WTC11 (cell line): ENCODE results near the gene TSPAN5. TPM values are rescaled to one million over a fixed set of nuclear protein-coding genes. Genes with fewer than 3 reads are reported as not detected.

Experiments
- ATAC-seq: fragments of 200-7000 bp; cut with Tn5 transposase; 2 replicates; pipeline ENCODE4 v1.10.0; 2021; ENCODE audit warnings: mild to moderate bottlenecking, moderate library complexity
- CTCF ChIA-PET: fragments of 300-600 bp; sonication (Branson Sonifier 250); formaldehyde crosslinking; loops from one replicate; lab custom pipeline; 2021; ENCODE audit warnings: antibody characterized with exemption; lab: Charles Lee
- POLR2A ChIA-PET: fragments of 350-600 bp; sonication (Branson Sonifier 250); formaldehyde crosslinking; loops from one replicate; lab custom pipeline; 2021; ENCODE audit warnings: antibody characterized with exemption; lab: Charles Lee
- DNase-seq: peaks from one replicate; pipeline ENCODE4 v3.0.0; 2021; ENCODE audit warnings: low spot score
- H3K27ac Mint-ChIP-seq: 2 replicates; pipeline ENCODE4 v1.8.0; 2021; ENCODE audit warnings: mixed read lengths
- H3K27me3 Mint-ChIP-seq: 2 replicates; pipeline ENCODE4 v1.8.0; 2021; ENCODE audit warnings: low read depth, mild to moderate bottlenecking, moderate library complexity, mixed read lengths
- H3K36me3 Mint-ChIP-seq: 2 replicates; pipeline ENCODE4 v1.8.0; 2021; ENCODE audit warnings: mixed read lengths
- H3K4me1 Mint-ChIP-seq: 2 replicates; pipeline ENCODE4 v1.8.0; 2022; ENCODE audit warnings: mixed read lengths
- H3K4me3 Mint-ChIP-seq: 2 replicates; pipeline ENCODE4 v1.8.0; 2021; ENCODE audit warnings: mild to moderate bottlenecking, moderate library complexity, mixed read lengths
- H3K9me3 Mint-ChIP-seq: 2 replicates; pipeline ENCODE4 v1.8.0; 2021; ENCODE audit warnings: mixed read lengths
- CBFB ChIP-seq: sonication (generic); formaldehyde crosslinking; IDR thresholded peaks from 2 replicates; pipeline ENCODE4 v1.8.1; 2022; ENCODE audit warnings: mild to moderate bottlenecking, low read depth, missing genetic modification reagents
- GABPB1 ChIP-seq: sonication (generic); formaldehyde crosslinking; IDR thresholded peaks from 2 replicates; pipeline ENCODE4 v1.8.1; 2023; ENCODE audit warnings: mild to moderate bottlenecking, missing genetic modification reagents
- GRHL2 ChIP-seq: fragments of 250-450 bp; sonication (Bioruptor Pico); IDR thresholded peaks from 2 replicates; pipeline ENCODE4 v1.8.0; 2022; ENCODE audit warnings: mild to moderate bottlenecking, moderate library complexity; ENCODE audit not compliant: insufficient replicate concordance, severe bottlenecking
- HMGA2 ChIP-seq: fragments of 250-450 bp; sonication (Bioruptor Pico); IDR thresholded peaks from 2 replicates; pipeline ENCODE4 v1.4.0; 2021; ENCODE audit warnings: mild to moderate bottlenecking, moderate library complexity
- MYBL2 ChIP-seq: sonication (generic); formaldehyde crosslinking; IDR thresholded peaks from 2 replicates; pipeline ENCODE4 v1.8.1; 2023; ENCODE audit warnings: mild to moderate bottlenecking, moderate library complexity, missing genetic modification reagents
- SP1 ChIP-seq: sonication (generic); formaldehyde crosslinking; conservative IDR thresholded peaks from 2 replicates; pipeline ENCODE4 v1.8.1; 2022; ENCODE audit warnings: missing genetic modification reagents
- TCF7 ChIP-seq: sonication (generic); formaldehyde crosslinking; IDR thresholded peaks from 2 replicates; pipeline ENCODE4 v1.8.0; 2022; ENCODE audit warnings: mild to moderate bottlenecking, low read depth, missing genetic modification reagents, moderate library complexity
- TEAD1 ChIP-seq: sonication (generic); formaldehyde crosslinking; IDR thresholded peaks from 2 replicates; pipeline ENCODE4 v1.8.0; 2022; ENCODE audit warnings: mild to moderate bottlenecking, missing genetic modification reagents
- ZNF121 ChIP-seq: sonication (generic); formaldehyde crosslinking; IDR thresholded peaks from 2 replicates; pipeline ENCODE4 v1.8.0; 2023; ENCODE audit warnings: missing genetic modification reagents
- ZNF219 ChIP-seq: sonication (generic); formaldehyde crosslinking; IDR thresholded peaks from 2 replicates; pipeline ENCODE4 v1.8.0; 2023; ENCODE audit warnings: missing genetic modification reagents, mild to moderate bottlenecking, borderline replicate concordance
- ZNF396 ChIP-seq: fragments of 250-450 bp; sonication (Bioruptor Pico); IDR thresholded peaks from 2 replicates; pipeline ENCODE4 v1.8.0; 2021; ENCODE audit warnings: mild to moderate bottlenecking, moderate library complexity, borderline replicate concordance
- total RNA-seq: library from RNA; stranded (reverse); gene quantifications from 3 replicates; pipeline ENCODE4 v1.2.3, GENCODE V29; 2021
- TF ChIP-seq, protein P1 (sequence below): sonication (generic); formaldehyde crosslinking; conservative IDR thresholded peaks from 2 replicates; pipeline ENCODE4 v1.8.1; 2023; ENCODE audit warnings: mild to moderate bottlenecking, low read depth, missing genetic modification reagents, moderate library complexity
- TF ChIP-seq, protein P2 (sequence below): fragments of 250-450 bp; sonication (Bioruptor Pico); IDR thresholded peaks from 2 replicates; pipeline ENCODE4 v1.9.0; 2021; ENCODE audit warnings: mild to moderate bottlenecking
- TF ChIP-seq, protein P3 (sequence below): sonication (generic); formaldehyde crosslinking; IDR thresholded peaks from 2 replicates; pipeline ENCODE4 v1.8.1; 2022; ENCODE audit warnings: low read depth, missing genetic modification reagents, borderline replicate concordance
- TF ChIP-seq, protein P4 (sequence below): sonication (generic); formaldehyde crosslinking; IDR thresholded peaks from 2 replicates; pipeline ENCODE4 v1.8.0; 2023; ENCODE audit warnings: missing genetic modification reagents, mild to moderate bottlenecking, borderline replicate concordance
- TF ChIP-seq, protein P5 (sequence below): sonication (generic); formaldehyde crosslinking; IDR thresholded peaks from 2 replicates; pipeline ENCODE4 v1.8.1; 2022; ENCODE audit warnings: low read depth, mild to moderate bottlenecking, moderate library complexity, missing genetic modification reagents, borderline replicate concordance
- TF ChIP-seq, protein P6 (sequence below): sonication (generic); formaldehyde crosslinking; IDR thresholded peaks from 2 replicates; pipeline ENCODE4 v1.8.1; 2023; ENCODE audit warnings: mild to moderate bottlenecking, missing genetic modification reagents, moderate library complexity
- TF ChIP-seq, protein P7 (sequence below): fragments of 200-600 bp; IDR thresholded peaks from 2 replicates; pipeline ENCODE4 v1.8.0; 2022; ENCODE audit warnings: antibody characterized with exemption
- TF ChIP-seq, protein P8 (sequence below): sonication (generic); formaldehyde crosslinking; IDR thresholded peaks from 2 replicates; pipeline ENCODE4 v1.8.0; 2022; ENCODE audit warnings: missing genetic modification reagents

TSPAN5 gene
- total RNA-seq, 1 experiment from 2014 or later: 22.7 TPM

DNA sequence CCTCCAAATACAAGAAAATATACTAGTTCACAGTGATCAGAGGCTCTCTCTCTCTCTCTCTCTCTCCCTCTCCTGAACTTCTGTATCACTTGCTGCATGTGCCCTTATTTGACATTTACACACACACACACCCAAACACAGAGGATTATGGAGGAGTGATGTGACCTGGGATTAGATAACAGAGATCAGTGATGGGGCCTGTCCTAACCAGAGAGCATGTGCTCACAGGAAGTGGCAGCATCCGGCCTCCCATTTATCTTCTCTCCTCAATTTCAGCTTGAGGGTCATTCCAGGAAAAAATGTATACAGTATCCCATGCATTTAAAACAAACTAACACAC, 143.0 kb downstream of the TSPAN5 start:
- Mint-ChIP-seq H3K9me3 (peaks cover 11% of the 10 kb centered on the region), H3K27ac (peak overlapping the region; percentile 19; the same call in 1 of the 2 replicates), H3K4me1 (peaks cover 58% of the 10 kb centered on the region), H3K4me3 (no peak overlapping the region), H3K36me3 (peaks cover 13% of the 10 kb centered on the region), H3K27me3 (no peaks in the 10 kb centered on the region)
- CTCF ChIA-PET: interaction anchor here (1.0 kb wide), 1 partner anchor 20 kb away, joined by 3 read pairs; no protein-coding TSS in a partner anchor
- DNase-seq (no peak), ATAC-seq (no peak; the same call in 1 of the 2 replicates)
- POLR2A ChIA-PET: no interaction called here
- TF ChIP-seq, protein P1, sequence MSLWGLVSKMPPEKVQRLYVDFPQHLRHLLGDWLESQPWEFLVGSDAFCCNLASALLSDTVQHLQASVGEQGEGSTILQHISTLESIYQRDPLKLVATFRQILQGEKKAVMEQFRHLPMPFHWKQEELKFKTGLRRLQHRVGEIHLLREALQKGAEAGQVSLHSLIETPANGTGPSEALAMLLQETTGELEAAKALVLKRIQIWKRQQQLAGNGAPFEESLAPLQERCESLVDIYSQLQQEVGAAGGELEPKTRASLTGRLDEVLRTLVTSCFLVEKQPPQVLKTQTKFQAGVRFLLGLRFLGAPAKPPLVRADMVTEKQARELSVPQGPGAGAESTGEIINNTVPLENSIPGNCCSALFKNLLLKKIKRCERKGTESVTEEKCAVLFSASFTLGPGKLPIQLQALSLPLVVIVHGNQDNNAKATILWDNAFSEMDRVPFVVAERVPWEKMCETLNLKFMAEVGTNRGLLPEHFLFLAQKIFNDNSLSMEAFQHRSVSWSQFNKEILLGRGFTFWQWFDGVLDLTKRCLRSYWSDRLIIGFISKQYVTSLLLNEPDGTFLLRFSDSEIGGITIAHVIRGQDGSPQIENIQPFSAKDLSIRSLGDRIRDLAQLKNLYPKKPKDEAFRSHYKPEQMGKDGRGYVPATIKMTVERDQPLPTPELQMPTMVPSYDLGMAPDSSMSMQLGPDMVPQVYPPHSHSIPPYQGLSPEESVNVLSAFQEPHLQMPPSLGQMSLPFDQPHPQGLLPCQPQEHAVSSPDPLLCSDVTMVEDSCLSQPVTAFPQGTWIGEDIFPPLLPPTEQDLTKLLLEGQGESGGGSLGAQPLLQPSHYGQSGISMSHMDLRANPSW (CRISPR knock-in tag): no peak
- TF ChIP-seq ZNF396 (CRISPR knock-in tag) (no peak), SP1 (CRISPR knock-in tag) (no peak), TCF7 (CRISPR knock-in tag) (no peak), CBFB (CRISPR knock-in tag) (no peak), HMGA2 (no peak), ZNF121 (CRISPR knock-in tag) (no peak), GABPB1 (no peak), ZNF219 (no peak), MYBL2 (CRISPR knock-in tag) (no peak), GRHL2 (CRISPR knock-in tag) (no peak), TEAD1 (CRISPR knock-in tag) (no peak)
- TF ChIP-seq, protein P2, sequence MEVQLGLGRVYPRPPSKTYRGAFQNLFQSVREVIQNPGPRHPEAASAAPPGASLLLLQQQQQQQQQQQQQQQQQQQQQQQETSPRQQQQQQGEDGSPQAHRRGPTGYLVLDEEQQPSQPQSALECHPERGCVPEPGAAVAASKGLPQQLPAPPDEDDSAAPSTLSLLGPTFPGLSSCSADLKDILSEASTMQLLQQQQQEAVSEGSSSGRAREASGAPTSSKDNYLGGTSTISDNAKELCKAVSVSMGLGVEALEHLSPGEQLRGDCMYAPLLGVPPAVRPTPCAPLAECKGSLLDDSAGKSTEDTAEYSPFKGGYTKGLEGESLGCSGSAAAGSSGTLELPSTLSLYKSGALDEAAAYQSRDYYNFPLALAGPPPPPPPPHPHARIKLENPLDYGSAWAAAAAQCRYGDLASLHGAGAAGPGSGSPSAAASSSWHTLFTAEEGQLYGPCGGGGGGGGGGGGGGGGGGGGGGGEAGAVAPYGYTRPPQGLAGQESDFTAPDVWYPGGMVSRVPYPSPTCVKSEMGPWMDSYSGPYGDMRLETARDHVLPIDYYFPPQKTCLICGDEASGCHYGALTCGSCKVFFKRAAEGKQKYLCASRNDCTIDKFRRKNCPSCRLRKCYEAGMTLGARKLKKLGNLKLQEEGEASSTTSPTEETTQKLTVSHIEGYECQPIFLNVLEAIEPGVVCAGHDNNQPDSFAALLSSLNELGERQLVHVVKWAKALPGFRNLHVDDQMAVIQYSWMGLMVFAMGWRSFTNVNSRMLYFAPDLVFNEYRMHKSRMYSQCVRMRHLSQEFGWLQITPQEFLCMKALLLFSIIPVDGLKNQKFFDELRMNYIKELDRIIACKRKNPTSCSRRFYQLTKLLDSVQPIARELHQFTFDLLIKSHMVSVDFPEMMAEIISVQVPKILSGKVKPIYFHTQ: no peak
- TF ChIP-seq, protein P3, sequence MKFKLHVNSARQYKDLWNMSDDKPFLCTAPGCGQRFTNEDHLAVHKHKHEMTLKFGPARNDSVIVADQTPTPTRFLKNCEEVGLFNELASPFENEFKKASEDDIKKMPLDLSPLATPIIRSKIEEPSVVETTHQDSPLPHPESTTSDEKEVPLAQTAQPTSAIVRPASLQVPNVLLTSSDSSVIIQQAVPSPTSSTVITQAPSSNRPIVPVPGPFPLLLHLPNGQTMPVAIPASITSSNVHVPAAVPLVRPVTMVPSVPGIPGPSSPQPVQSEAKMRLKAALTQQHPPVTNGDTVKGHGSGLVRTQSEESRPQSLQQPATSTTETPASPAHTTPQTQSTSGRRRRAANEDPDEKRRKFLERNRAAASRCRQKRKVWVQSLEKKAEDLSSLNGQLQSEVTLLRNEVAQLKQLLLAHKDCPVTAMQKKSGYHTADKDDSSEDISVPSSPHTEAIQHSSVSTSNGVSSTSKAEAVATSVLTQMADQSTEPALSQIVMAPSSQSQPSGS: no peak
- TF ChIP-seq, protein P4, sequence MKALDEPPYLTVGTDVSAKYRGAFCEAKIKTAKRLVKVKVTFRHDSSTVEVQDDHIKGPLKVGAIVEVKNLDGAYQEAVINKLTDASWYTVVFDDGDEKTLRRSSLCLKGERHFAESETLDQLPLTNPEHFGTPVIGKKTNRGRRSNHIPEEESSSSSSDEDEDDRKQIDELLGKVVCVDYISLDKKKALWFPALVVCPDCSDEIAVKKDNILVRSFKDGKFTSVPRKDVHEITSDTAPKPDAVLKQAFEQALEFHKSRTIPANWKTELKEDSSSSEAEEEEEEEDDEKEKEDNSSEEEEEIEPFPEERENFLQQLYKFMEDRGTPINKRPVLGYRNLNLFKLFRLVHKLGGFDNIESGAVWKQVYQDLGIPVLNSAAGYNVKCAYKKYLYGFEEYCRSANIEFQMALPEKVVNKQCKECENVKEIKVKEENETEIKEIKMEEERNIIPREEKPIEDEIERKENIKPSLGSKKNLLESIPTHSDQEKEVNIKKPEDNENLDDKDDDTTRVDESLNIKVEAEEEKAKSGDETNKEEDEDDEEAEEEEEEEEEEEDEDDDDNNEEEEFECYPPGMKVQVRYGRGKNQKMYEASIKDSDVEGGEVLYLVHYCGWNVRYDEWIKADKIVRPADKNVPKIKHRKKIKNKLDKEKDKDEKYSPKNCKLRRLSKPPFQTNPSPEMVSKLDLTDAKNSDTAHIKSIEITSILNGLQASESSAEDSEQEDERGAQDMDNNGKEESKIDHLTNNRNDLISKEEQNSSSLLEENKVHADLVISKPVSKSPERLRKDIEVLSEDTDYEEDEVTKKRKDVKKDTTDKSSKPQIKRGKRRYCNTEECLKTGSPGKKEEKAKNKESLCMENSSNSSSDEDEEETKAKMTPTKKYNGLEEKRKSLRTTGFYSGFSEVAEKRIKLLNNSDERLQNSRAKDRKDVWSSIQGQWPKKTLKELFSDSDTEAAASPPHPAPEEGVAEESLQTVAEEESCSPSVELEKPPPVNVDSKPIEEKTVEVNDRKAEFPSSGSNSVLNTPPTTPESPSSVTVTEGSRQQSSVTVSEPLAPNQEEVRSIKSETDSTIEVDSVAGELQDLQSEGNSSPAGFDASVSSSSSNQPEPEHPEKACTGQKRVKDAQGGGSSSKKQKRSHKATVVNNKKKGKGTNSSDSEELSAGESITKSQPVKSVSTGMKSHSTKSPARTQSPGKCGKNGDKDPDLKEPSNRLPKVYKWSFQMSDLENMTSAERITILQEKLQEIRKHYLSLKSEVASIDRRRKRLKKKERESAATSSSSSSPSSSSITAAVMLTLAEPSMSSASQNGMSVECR (CRISPR knock-in tag): no peak
- TF ChIP-seq, protein P5, sequence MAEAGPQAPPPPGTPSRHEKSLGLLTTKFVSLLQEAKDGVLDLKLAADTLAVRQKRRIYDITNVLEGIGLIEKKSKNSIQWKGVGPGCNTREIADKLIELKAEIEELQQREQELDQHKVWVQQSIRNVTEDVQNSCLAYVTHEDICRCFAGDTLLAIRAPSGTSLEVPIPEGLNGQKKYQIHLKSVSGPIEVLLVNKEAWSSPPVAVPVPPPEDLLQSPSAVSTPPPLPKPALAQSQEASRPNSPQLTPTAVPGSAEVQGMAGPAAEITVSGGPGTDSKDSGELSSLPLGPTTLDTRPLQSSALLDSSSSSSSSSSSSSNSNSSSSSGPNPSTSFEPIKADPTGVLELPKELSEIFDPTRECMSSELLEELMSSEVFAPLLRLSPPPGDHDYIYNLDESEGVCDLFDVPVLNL (CRISPR knock-in tag): no peak
- TF ChIP-seq, protein P6, sequence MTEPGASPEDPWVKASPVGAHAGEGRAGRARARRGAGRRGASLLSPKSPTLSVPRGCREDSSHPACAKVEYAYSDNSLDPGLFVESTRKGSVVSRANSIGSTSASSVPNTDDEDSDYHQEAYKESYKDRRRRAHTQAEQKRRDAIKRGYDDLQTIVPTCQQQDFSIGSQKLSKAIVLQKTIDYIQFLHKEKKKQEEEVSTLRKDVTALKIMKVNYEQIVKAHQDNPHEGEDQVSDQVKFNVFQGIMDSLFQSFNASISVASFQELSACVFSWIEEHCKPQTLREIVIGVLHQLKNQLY (CRISPR knock-in tag): no peak
- TF ChIP-seq, protein P7, sequence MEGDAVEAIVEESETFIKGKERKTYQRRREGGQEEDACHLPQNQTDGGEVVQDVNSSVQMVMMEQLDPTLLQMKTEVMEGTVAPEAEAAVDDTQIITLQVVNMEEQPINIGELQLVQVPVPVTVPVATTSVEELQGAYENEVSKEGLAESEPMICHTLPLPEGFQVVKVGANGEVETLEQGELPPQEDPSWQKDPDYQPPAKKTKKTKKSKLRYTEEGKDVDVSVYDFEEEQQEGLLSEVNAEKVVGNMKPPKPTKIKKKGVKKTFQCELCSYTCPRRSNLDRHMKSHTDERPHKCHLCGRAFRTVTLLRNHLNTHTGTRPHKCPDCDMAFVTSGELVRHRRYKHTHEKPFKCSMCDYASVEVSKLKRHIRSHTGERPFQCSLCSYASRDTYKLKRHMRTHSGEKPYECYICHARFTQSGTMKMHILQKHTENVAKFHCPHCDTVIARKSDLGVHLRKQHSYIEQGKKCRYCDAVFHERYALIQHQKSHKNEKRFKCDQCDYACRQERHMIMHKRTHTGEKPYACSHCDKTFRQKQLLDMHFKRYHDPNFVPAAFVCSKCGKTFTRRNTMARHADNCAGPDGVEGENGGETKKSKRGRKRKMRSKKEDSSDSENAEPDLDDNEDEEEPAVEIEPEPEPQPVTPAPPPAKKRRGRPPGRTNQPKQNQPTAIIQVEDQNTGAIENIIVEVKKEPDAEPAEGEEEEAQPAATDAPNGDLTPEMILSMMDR: no peak
- TF ChIP-seq, protein P8, sequence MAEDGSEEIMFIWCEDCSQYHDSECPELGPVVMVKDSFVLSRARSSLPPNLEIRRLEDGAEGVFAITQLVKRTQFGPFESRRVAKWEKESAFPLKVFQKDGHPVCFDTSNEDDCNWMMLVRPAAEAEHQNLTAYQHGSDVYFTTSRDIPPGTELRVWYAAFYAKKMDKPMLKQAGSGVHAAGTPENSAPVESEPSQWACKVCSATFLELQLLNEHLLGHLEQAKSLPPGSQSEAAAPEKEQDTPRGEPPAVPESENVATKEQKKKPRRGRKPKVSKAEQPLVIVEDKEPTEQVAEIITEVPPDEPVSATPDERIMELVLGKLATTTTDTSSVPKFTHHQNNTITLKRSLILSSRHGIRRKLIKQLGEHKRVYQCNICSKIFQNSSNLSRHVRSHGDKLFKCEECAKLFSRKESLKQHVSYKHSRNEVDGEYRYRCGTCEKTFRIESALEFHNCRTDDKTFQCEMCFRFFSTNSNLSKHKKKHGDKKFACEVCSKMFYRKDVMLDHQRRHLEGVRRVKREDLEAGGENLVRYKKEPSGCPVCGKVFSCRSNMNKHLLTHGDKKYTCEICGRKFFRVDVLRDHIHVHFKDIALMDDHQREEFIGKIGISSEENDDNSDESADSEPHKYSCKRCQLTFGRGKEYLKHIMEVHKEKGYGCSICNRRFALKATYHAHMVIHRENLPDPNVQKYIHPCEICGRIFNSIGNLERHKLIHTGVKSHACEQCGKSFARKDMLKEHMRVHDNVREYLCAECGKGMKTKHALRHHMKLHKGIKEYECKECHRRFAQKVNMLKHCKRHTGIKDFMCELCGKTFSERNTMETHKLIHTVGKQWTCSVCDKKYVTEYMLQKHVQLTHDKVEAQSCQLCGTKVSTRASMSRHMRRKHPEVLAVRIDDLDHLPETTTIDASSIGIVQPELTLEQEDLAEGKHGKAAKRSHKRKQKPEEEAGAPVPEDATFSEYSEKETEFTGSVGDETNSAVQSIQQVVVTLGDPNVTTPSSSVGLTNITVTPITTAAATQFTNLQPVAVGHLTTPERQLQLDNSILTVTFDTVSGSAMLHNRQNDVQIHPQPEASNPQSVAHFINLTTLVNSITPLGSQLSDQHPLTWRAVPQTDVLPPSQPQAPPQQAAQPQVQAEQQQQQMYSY (CRISPR knock-in tag): no peak
